Bone marrow (tissue), 2 donors: ENCODE measurements around the gene TSPAN15.

Source experiments
- DNase-seq, 2 donors: peaks; one replicate each; lab custom pipeline; 2025; lab: John Stamatoyannopoulos, UW

TSPAN15 gene

GRCh38 chr10:69553328-69553727, 102.1 kb downstream of the TSPAN15 start:
- DNase-seq = no peak

- no peak for DNase-seq
These were observed 103.3 kb downstream of the TSPAN15 start for GRCh38 chr10:69554611-69555010.
